Measurements from ENCODE around the gene PCP2.

DNA sequence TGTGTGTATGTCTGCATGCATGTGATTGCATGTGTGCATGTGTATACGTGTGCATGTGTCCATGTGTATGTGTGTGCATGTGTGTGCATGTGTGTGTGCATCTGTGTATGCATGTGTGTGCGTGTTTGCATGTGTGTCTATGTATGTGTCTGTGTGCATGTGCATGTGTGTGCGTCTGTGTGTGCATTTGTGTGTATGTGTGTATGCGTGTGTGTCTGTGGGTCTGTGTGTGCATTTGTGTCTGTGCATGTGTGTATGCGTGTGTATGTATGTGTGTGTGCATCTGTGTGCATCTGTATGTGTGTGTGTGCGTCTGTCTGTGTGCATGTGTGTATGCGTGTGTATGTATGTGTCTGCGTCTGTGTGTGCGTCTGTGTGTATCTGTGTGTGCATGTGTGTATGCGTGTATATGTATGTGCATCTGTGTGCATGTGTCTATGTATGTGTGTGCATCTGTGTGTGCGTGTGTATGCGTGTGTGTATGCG lies 6.4 kb upstream of the PCP2 start:
- TF ChIP-seq, protein P1, sequence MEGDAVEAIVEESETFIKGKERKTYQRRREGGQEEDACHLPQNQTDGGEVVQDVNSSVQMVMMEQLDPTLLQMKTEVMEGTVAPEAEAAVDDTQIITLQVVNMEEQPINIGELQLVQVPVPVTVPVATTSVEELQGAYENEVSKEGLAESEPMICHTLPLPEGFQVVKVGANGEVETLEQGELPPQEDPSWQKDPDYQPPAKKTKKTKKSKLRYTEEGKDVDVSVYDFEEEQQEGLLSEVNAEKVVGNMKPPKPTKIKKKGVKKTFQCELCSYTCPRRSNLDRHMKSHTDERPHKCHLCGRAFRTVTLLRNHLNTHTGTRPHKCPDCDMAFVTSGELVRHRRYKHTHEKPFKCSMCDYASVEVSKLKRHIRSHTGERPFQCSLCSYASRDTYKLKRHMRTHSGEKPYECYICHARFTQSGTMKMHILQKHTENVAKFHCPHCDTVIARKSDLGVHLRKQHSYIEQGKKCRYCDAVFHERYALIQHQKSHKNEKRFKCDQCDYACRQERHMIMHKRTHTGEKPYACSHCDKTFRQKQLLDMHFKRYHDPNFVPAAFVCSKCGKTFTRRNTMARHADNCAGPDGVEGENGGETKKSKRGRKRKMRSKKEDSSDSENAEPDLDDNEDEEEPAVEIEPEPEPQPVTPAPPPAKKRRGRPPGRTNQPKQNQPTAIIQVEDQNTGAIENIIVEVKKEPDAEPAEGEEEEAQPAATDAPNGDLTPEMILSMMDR (IDR thresholded peaks at IDR 0.05): no peak
- TF ChIP-seq POLR2AphosphoS5 (IDR thresholded peaks at IDR 0.05; ENCODE audit: low read depth, low read length): no peak
